ENCODE results near the gene PYGB.
"Not testable (repeated sequence)": the region's sequence is repeated elsewhere in the genome, so short reads cannot be mapped to it uniquely, and the experiment has no call there.

PYGB gene

GRCh38 chr20:25230166-25230831, 17.6 kb upstream of the PYGB start:
- peak; percentile 48 for DNase-seq

- DNase-seq = peak; percentile 92
These were observed 14.7 kb upstream of the PYGB start for GRCh38 chr20:25233016-25233772.

GRCh38 chr20:25234009-25234849, 13.7 kb upstream of the PYGB start:
- DNase-seq = not testable (repeated sequence)

- DNase-seq = peak; percentile 26
These were observed 11.2 kb upstream of the PYGB start for GRCh38 chr20:25236450-25237304.

- peak; percentile 72 for DNase-seq
These were observed 10.1 kb upstream of the PYGB start for GRCh38 chr20:25237610-25238318.

- no peak for DNase-seq
These were observed 9.4 kb upstream of the PYGB start for GRCh38 chr20:25238319-25239037.

GRCh38 chr20:25239387-25240370, 8.2 kb upstream of the PYGB start:
- DNase-seq = peak; percentile 32

- not testable (repeated sequence) for DNase-seq
These were observed 6.8 kb upstream of the PYGB start for GRCh38 chr20:25240851-25241658.

GRCh38 chr20:25241659-25241955, 6.3 kb upstream of the PYGB start:
- not testable (repeated sequence) for DNase-seq

- peak; percentile 73 for DNase-seq
These were observed 5.7 kb upstream of the PYGB start for GRCh38 chr20:25242231-25242630.

GRCh38 chr20:25243416-25243979, 4.4 kb upstream of the PYGB start:
- no peak for DNase-seq

GRCh38 chr20:25244976-25245375, 2.9 kb upstream of the PYGB start:
- DNase-seq = no peak

- no peak for DNase-seq
These were observed 2.4 kb upstream of the PYGB start for GRCh38 chr20:25245461-25245860.

- DNase-seq = peak; percentile 26
These were observed 1.5 kb upstream of the PYGB start for GRCh38 chr20:25246182-25246999.

- peak; percentile 76 for DNase-seq
These were observed 826 bp upstream of the PYGB start for GRCh38 chr20:25247000-25247517.

GRCh38 chr20:25247518-25247955, 348 bp upstream of the PYGB start:
- DNase-seq = peak; percentile 74

GRCh38 chr20:25248786-25249172, 894 bp downstream of the PYGB start:
- DNase-seq = no peak
